Measurements from ENCODE around the gene COQ10B.
"Not testable (repeated sequence)": the region's sequence is repeated elsewhere in the genome, so short reads cannot be mapped to it uniquely, and the experiment has no call there.

Gene COQ10B

DNA sequence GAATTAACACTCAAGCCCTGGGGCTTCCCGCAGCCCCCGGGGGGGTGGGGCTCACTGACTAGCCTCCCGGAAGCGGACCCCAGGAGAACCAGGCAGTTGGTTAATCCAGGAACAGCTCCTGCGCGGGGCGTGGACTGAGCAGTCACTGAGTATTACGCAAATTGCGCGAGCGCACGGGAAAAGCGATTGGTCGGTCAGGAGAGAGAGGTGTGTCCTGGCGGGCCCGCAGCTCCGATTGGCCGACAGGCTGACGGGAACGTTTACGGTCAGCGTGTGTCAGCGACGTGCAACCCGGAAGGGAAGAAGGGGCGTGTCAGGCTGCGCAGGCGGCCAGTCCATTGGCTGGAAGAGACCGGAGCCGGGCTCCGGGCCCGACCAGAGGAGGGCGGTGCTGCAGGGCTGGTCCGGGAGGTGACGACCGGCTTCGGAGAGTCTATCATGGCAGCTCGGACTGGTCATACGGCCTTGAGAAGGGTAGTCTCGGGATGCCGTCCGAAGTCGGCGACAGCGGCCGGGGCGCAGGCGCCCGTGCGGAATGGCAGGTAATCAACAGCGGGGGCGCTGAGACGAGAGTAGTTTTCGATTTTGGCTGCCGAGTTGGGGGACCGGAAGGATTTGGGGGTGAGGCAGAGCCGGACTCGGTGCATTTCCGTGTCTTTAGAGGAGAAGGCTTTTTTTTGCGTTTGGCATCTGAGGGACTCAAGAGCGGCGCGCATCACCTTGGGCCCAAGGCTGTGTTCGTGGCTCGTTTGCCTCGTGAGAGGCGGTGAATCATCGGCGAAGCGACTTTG, at the start of gene COQ10B:
Gene COQ10B, plus strand, starts transcription at position 430 of the 791 bp plus-strand sequence. Its CDS starts 9 bp downstream, at position 439.
- DNase-seq, result peak; percentile 100

GRCh38 chr2:197405582-197405981, 47.8 kb upstream of the COQ10B start:
- no peak for DNase-seq

DNA sequence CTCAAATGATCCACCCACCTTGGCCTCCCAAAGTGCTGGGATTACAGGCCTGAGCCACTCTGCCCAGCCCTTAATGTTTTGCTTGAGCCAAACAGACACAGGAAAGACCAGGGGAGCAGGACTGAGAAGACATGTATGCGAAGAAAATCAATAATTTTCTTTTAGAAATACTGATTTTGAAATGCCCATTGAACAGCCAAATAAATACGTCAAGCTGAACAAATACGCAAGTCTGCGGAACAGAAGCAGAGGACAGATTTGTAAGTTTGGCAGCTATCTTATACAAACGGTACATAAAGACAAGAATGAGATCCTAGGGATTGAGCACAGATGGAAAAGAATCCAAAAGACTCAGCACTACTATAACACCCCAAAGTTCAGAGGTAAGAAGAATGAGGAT, 39.3 kb upstream of the COQ10B start:
- no peak for DNase-seq

GRCh38 chr2:197414515-197414914, 38.8 kb upstream of the COQ10B start:
- DNase-seq, result peak; percentile 11

DNA sequence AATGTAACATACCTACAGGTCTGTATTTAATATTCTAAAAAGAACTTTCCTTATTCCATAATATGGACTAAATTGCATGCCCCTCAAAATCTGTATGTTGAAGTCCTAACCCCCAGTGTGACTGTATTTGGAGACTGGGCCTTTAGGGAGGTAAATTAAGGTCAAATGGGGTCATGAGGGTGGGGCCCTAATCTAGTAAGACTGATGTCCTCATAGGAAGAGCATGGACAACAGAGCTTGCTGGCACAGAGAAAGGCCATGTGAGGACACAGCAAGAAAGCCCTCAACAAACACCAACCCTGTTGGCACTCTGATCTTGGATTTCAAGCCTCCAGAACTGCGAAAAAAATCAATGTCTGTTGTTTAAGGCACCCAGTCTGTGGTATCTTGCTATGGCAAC, 37.1 kb upstream of the COQ10B start:
- peak; percentile 7 for DNase-seq

DNA sequence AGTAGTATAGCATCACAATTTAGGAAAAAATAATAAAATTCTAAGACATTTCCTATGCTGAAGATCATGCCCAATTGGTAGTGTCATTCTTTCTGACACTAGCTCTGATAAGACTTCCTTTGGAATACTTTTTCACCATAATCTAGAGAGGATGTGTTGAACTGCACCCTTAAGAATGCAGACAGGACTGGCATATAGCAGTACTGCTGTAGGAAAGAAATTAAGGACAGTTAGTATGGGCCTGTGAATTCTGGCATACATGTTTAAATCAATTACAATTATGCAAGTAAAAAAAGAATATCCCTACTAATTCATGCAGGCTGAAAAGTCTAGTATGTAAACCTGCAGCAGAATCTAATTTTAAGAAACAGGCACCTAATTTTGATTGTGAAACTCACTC, 33.9 kb upstream of the COQ10B start:
- DNase-seq, result no peak

GRCh38 chr2:197423307-197423706, 30.0 kb upstream of the COQ10B start:
- DNase-seq, result peak; percentile 14

DNA sequence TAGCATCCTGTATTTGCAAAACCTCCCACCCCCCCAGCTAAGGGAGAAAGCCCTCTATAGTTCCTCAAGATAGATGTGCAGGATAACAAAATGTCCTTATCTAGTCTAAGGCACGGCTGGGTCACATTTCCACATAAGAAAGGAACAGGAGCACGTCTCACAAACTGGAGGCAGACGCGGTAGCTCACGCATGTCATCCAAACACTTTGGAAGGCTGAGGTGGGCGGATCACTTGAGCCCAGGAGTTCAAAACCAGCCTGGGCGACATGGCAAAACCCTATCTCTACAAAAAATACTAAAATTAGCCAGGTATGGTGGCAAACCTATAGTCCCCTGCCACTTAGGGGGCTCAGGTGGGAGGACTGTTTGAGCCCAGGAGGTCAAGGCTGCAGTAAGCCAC, 27.8 kb upstream of the COQ10B start:
- no peak for DNase-seq

- DNase-seq, result no peak
Observed at GRCh38 chr2:197426723-197427603, 26.4 kb upstream of the COQ10B start.

DNA sequence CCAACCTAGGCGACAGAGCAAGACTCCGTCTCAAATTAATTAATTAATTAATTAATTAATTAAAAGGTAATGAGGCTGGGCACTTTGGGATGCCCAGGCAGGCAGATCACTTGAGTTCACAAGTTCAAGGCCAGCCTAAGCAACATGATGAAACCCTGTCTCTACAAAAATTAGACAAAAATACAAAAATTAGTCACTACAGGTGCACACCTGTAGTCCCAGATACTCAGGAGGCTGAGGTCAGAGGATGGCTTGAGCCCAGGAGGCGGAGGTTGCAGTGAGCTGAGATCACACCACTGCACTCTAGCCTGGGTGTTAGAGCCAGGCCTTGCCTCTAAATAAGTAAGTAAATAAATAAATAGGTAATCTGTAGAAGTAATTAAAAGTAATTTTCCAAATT, 25.4 kb upstream of the COQ10B start:
- no peak for DNase-seq

DNA sequence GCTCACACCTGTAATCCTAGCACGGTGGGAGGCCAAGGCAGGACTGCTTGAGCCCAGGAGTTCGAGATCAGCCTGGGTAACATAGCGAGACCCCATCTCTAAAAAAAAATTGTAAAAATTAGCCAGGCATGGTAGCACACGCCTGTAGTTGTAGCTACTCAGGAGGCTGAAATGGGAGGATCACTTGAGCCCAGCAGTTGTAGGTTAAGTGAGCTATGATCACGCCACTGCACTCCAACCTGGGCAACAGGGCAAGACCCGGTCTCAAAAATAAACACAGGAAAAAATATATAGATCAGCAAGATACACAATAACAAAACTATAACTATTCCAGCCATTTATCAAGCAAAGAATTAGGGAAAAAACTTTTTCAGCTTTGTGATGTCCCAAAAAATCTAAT, 21.5 kb upstream of the COQ10B start:
- DNase-seq, result no peak

DNA sequence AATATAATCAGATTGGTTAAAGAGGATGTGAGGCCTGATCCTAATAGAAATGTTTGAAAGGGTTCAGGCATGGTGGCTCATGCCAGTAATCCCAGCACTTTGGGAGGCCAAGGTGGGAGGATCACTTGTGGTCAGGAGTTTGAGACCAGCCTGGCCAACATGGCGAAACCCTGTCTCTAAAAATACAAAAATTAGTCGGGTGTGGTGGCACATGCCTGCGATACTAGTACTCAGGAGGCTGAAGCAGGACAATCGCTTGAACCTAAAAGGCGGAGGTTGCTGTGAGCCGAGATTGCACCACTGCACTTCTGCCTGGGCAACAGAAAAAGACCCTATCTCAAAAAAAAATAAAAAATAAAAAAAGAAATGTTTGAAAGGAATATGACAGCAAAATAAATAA, 20.8 kb upstream of the COQ10B start:
- DNase-seq, result not testable (repeated sequence)

DNA sequence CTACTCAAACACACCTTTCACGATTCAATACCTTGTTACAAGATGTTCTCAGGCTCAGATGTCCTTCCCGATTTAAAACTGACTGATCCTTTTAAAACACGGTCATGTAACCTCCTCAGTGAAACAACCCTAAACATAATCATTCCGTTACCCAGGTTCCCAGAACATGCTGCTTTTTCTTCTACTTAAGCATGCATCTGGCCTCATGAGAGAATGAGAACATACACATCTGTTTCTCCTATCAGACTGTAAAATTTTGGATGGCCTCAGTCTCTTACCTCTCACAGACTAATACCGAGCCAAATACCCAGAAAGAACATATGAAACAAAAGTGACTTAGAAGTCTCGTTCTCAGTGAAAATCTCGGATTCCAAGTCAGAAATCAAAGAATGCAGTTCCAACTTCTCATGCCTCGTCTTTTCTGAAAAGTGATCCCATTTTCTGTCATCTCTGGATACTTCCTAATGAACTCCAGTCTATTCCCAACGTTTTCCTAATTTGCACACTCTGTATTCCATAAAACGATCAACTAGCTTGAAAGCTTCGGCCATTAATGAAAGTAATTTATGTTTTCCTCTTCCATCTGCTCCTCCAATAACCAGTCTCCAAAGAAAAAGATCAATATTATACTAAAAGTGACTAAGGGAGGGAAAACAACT, 19.4 kb upstream of the COQ10B start:
- DNase-seq, result peak; percentile 30

DNA sequence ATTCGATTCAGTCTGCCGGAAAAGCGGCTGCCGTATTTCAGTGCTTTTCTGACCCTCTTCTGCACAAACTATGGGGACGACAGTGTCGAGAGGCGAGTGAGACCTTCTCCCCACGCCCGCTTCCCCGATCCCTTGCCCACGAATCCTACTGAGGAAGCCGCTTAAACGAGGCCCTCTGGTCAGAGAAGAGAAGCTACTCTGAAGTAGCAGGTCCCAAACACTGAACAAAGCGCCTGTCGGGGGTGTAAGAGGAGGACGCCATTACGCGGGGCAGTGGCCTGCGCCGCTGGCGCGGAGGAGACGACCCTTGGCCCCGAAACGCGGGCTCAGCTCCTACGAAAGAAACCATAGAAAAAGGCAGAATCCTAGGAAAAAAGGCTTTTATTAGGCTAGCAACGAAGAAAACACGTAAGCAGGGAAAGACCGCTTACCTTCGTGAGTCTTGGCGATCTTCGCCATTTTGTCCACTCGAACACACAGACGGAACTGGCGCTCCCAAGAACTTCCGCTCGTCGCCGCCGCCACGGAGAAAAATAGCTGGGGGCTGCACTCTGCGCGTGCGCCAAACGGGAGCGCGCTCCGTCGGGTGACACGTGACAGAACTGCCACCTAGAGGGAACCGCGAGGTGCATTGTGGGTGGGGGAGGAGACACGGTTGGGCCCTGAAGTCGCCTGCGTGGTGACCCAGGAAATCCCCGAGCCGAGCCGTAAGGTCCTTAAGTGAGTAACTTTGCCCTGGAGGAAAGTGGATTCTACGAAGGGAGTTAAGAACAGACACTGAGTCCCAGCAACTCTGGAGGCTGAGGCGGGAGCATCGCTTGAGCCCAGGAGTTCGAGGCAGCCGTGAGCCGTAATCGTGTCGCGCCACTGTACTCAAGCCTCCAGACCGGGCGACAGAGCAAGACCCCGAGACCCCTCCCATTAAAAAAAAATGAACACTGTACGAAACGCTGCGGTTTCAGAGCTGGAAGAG, 18.5 kb upstream of the COQ10B start, which contains the start of gene SF3B1:
Gene SF3B1, minus strand, starts transcription at position 488 of the 973 bp plus-strand sequence. Its CDS starts 29 bp downstream, at position 459.
- DNase-seq, result peak; percentile 99

- DNase-seq, result peak; percentile 21
Observed at GRCh38 chr2:197435598-197436420, 17.5 kb upstream of the COQ10B start.

DNA sequence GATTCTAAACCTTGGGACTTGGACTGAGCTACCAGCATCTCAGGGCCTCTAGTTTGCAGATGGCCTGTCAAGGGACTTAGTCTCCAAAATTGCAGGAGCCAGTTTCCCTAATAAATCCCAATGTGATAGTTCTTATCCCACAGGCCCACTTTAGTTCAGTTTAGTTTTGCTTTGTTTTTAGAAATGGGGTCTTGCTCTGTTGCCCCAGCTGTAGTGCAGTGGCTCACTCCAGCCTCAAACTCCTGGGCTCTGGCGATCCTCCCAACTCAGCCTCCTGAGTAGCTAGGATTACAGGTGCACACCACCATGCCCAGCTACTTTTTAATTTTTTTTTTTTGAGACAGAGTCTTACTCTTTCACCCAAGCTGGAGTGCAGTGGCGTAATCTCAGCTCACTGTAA, 16.0 kb upstream of the COQ10B start:
- no peak for DNase-seq

DNA sequence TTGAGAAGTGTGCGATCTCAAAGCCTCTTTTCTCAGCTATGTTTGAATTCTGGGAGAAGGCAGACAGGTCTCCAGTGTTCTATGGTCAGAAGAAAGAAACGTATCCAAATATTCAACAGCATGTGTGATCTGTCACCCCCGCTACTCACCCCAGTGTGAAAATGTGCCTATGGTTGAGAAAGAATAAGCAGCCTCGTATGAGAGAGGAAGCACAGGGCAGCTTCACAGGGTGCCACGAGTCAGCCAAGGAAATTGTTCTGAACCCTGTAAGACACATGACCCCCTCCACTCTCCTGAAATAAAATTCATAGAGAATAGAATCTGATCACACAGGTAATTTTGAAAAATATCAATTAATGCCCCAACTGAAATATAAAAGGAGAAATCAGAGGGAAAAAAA, 10.5 kb upstream of the COQ10B start:
- DNase-seq, result no peak

- no peak for DNase-seq
Observed at GRCh38 chr2:197445746-197446145, 7.6 kb upstream of the COQ10B start.

DNA sequence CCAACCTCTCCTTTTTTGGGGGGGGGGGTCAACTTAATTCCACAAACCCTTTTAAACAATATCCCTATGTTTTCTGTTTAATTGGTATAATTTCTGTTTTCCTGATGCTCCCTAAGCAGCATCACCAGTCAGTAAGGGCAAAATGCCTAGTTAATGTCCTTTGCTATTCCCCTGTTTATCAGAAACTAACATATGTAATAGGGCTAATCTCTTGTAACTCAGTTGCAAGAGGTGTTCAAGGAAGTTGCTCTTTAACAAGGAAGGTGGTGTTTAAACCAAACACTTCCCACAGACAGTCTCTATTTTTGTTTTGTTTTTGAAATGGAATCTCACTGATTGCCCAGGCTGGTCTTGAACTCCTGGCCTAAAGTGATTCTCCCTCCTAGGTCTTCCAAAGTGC, 6.5 kb upstream of the COQ10B start:
- DNase-seq, result no peak

GRCh38 chr2:197450465-197450864, 2.9 kb upstream of the COQ10B start:
- no peak for DNase-seq

DNA sequence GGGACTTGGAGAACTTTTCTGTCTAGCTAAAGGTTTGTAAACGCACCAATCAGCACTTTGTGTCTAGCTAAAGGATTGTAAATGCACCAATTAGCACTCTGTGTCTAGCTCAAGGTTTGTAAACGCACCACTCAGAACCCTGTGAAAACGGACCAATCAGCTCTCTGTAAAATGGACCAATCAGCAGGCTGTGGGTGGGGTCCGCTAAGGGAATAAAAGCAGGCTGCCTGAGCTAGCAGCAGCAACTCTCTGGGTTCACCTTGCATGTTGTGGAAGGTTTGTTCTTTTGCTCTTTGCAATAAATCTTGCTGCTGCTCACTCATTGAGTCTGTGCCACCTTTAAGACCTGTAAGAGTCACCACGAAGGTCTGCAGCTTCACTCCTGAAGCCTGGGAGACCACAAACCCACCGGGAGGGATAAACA, 2.4 kb upstream of the COQ10B start:
- DNase-seq, result peak; percentile 13
